Immature natural killer cell (primary cell): ENCODE measurements around the gene CDK14. TPM values are rescaled to one million over a fixed set of nuclear protein-coding genes. Genes with fewer than 3 reads are reported as not detected.

ENCODE experiments used
- DNase-seq, 3 donors: peaks; one replicate each; pipeline ENCODE4 v3.0.0; 2022; ENCODE audit warnings: mixed read lengths in 1 of 3
- H3K27ac Mint-ChIP-seq, 6 donors: one replicate each; pipeline ENCODE4 v1.8.0; 2020; ENCODE audit warnings: mixed read lengths in 6 of 6, mild to moderate bottlenecking in 5 of 6, inconsistent platforms in 4 of 6, moderate library complexity in 3 of 6
- H3K27me3 Mint-ChIP-seq, 3 donors: one replicate each; pipeline ENCODE4 v1.8.0; 2020 to 2021; ENCODE audit warnings: low read depth in 3 of 3, mild to moderate bottlenecking in 3 of 3, mixed read lengths in 3 of 3, moderate library complexity in 3 of 3, inconsistent platforms in 1 of 3
- H3K36me3 Mint-ChIP-seq, 3 donors: one replicate each; pipeline ENCODE4 v1.8.0; 2020; ENCODE audit warnings: mixed read lengths in 3 of 3, inconsistent platforms in 2 of 3, mild to moderate bottlenecking in 2 of 3
- H3K4me1 Mint-ChIP-seq, 2 donors: one replicate each; pipeline ENCODE4 v1.8.0; 2020; ENCODE audit warnings: inconsistent platforms in 2 of 2, mild to moderate bottlenecking in 2 of 2, mixed read lengths in 2 of 2, moderate library complexity in 1 of 2
- H3K4me3 Mint-ChIP-seq, 5 donors: one replicate each; pipeline ENCODE4 v1.8.0; 2020; ENCODE audit warnings: mild to moderate bottlenecking in 5 of 5, mixed read lengths in 5 of 5, inconsistent platforms in 3 of 5, moderate library complexity in 3 of 5
- H3K9me3 Mint-ChIP-seq, 6 donors: one replicate each; pipeline ENCODE4 v1.8.0; 2020; ENCODE audit warnings: mild to moderate bottlenecking in 6 of 6, mixed read lengths in 6 of 6, inconsistent platforms in 4 of 6, moderate library complexity in 3 of 6
- polyA plus RNA-seq, 3 donors: library from polyadenylated mRNA; unstranded; fragments of 300-500 nt; fragmentation: Illumina TruSeq; gene quantifications; one replicate each; pipeline ENCODE4 v1.2.3, GENCODE V29; 2021

Gene CDK14
- under 1 TPM in 1 of 3 donors, not detected in 2; 0.22 TPM for polyA plus RNA-seq

DNA sequence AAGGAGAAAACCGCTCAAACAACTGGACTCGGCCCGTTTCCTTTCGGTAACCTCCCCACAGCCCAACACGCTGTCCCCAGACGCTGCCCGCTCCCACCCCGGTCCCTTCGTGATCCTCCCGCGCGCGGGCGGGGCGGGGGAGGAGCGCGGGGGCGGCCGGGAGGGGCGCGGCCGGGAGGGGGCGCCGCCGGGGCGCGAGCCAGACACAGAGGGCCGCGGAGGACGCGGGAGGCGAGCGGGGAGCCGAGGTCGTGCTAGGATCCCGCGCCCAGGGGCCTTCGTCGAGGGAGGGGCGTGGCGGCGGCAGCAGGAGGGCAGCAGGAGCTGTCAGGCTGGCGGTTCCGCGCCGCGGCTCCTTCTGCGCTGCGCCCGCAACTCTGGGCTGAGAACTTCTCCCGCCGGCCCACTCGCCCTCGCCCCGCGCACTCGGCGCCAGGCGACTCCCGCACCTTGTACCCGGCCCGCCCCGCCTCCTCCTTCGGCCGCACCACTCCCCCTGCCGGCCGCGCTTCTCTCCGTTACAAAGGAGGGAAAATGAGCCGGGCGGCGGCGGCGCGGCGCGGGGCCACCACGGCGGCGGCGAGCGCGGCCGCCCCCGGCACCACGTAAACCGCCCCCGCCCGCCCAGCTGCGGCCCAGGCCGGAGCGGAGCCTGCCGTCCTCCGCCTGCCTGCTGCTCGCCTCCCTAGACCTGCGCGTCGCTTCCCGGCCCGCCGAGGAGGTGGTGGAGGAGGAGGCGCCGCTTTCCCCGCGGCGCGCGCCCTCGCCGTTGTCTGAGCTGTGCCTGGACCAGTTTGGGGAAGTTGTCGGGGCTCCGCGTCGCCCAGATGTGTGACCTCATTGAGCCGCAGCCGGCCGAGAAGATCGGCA lies at the start of gene CDK14:
Gene CDK14 (plus strand): TSS at position 521 of the 870 bp plus-strand sequence. CDS start 307 bp downstream, at position 828.
- DNase-seq = peak; percentile 0 to 9 (median 2)
- H3K9me3 Mint-ChIP-seq = peaks cover 0 to 16% (median under 1%) of the 10 kb centered on the region in 6 donors
- no peaks in the 10 kb centered on the region for H3K36me3 Mint-ChIP-seq
- peaks cover 14 to 19% of the 10 kb centered on the region in 2 donors for H3K4me1 Mint-ChIP-seq
- H3K4me3 Mint-ChIP-seq = peak within 1 kb of the TSS; percentile 65 to 72 (median 67)
- peaks cover 3 to 25% (median 10%) of the 10 kb centered on the region in 3 donors for H3K27me3 Mint-ChIP-seq
- no peak within 1 kb of the TSS for H3K27ac Mint-ChIP-seq

DNA sequence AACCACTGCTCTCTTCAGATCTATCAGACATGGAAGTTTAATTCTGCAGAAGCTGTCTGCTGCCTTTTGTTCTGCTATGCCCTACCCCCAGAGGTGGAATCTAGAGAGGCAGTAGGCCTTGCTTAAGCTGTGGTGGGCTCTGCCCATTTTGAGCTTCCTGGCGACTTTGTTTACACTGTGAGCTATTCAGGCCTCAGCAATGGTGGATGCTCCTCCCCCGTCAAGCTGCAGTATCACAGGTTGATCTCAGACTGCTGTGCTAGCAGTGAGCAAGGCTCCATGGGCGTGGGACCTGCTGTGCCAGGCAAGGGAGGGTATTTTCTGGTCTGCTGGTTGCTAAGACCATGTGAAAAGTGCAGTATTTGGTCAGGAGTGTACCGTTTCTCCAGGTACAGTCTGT lies 45.1 kb upstream of the CDK14 start:
- no peak overlapping the region for H3K4me3 Mint-ChIP-seq
- H3K36me3 Mint-ChIP-seq = no peaks in the 10 kb centered on the region
- peaks cover 0 to 2% (median 1%) of the 10 kb centered on the region in 3 donors for H3K27me3 Mint-ChIP-seq
- H3K27ac Mint-ChIP-seq = no peak overlapping the region
- DNase-seq = no peak
- H3K9me3 Mint-ChIP-seq = peaks cover 2 to 9% (median 3%) of the 10 kb centered on the region in 6 donors
- no peaks in the 10 kb centered on the region for H3K4me1 Mint-ChIP-seq

DNA sequence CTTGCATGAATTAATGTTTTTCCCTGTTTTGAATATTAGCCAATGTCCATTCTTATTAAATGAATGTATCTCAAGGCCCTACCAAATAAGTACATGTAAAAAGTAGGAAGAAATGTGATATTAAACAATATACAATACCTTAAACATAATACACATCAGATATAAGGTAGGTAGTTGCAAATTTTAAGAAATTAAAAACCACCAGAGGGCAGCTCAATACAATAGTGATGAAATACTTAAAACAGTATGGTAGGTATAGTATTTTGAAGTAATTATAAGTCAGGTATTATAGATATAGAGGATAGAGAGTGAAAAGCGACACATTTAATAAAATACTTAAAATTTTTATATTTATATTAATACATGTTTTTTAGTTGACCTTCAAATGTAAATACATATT lies 43.6 kb upstream of the CDK14 start:
- Mint-ChIP-seq H3K27me3 (peaks cover under 1 to 3% (median 2%) of the 10 kb centered on the region in 3 donors), H3K9me3 (peaks cover 2 to 12% (median 3%) of the 10 kb centered on the region in 6 donors), H3K4me3 (no peak overlapping the region), H3K36me3 (no peaks in the 10 kb centered on the region), H3K27ac (no peak overlapping the region), H3K4me1 (no peaks in the 10 kb centered on the region)
- DNase-seq = no peak

DNA sequence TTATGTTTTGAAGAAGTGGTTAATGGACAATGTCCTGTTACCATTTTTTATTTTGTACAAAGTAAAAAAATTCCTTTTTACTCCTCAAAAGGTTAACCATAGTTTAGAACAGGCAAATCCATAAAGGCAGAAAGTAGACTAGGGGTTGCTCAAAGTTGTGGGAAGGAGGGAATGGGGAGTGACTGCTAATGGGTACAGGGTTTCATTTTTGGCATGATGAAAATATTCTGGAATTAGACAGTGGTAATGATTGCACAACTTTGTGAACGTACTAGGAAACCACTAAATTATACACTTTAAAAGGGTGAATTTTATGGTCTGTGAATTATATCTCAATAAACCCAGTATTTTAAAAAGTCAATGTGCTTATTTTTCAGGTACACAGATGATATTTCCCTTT lies 35.4 kb upstream of the CDK14 start:
- Mint-ChIP-seq H3K36me3 (no peaks in the 10 kb centered on the region), H3K27ac (no peak overlapping the region), H3K9me3 (peaks cover 0 to 7% (median 2%) of the 10 kb centered on the region in 6 donors), H3K4me3 (no peak overlapping the region), H3K4me1 (no peaks in the 10 kb centered on the region), H3K27me3 (peaks cover 1 to 3% (median 1%) of the 10 kb centered on the region in 3 donors)
- DNase-seq = no peak

DNA sequence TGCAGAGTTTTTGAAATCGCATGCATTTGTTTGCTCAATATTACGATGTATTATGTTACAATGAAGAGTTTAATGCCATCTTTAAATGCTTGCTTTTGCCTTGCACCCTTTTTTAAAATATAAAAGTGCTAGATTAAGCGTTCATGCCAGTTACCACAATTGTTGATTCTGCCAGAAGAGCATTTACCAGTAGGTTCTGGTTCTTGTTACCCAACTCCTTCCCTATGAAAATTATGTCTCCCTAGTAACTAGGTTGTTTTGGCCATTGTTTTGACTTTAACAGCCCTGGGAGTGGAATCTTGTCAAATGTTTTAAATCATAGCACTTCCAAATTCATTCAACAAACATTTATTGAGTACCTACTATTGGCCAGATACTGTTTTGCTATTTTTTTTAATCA lies 32.8 kb upstream of the CDK14 start:
- DNase-seq = no peak
- Mint-ChIP-seq H3K27ac (no peak overlapping the region), H3K4me1 (no peaks in the 10 kb centered on the region), H3K36me3 (no peaks in the 10 kb centered on the region), H3K4me3 (no peak overlapping the region), H3K9me3 (peaks cover 0 to 9% (median under 1%) of the 10 kb centered on the region in 6 donors), H3K27me3 (peaks cover 0 to 2% (median 1%) of the 10 kb centered on the region in 3 donors)

DNA sequence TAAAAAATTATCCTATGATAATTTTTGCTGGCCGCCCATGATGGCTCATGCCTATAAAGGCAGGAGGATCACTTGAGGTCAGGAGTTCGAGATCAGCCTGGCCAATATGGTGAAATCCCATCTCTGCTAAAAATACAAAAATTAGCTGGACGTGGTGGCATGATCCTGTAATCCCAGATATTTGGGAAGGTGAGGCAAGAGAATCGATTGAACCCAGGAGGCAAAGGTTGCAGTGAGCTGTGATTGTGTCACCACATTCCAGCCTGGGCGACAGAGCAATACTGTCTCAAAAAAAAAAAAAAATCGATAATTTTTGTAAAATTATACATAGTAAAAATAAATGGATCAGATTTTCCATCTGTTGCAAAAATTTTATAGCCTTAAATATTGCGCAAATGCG lies 31.7 kb upstream of the CDK14 start:
- DNase-seq = no peak
- Mint-ChIP-seq H3K36me3 (no peaks in the 10 kb centered on the region), H3K27ac (no peak overlapping the region), H3K9me3 (peaks cover 0 to 9% (median under 1%) of the 10 kb centered on the region in 6 donors), H3K4me3 (no peak overlapping the region), H3K27me3 (peaks cover 0 to 2% (median 1%) of the 10 kb centered on the region in 3 donors), H3K4me1 (no peaks in the 10 kb centered on the region)

DNA sequence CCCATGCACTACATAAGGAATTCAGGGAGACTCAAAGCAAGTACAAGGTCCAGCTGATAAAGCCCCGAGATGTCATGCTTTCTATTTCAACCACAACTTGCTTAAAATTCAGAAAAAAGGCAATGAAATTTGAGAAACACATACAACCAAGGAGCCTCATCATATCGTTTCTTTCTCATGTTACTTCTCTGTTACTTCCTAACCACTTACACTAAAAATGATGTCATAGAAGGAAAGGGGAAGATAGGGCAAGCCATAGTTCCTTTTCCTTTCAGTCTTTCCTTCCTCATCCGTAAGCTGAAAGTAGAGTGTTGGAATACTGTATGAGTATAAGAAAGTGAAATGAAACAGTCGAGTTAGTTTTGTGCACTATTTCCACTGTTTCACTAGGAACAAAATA lies 27.9 kb upstream of the CDK14 start:
- no peak overlapping the region for H3K4me3 Mint-ChIP-seq
- no peak overlapping the region for H3K27ac Mint-ChIP-seq
- no peak for DNase-seq
- H3K36me3 Mint-ChIP-seq = no peaks in the 10 kb centered on the region
- H3K9me3 Mint-ChIP-seq = peaks cover 0 to 2% (median 0%) of the 10 kb centered on the region in 6 donors
- peaks cover 0 to 1% (median 0%) of the 10 kb centered on the region in 3 donors for H3K27me3 Mint-ChIP-seq
- no peaks in the 10 kb centered on the region for H3K4me1 Mint-ChIP-seq

DNA sequence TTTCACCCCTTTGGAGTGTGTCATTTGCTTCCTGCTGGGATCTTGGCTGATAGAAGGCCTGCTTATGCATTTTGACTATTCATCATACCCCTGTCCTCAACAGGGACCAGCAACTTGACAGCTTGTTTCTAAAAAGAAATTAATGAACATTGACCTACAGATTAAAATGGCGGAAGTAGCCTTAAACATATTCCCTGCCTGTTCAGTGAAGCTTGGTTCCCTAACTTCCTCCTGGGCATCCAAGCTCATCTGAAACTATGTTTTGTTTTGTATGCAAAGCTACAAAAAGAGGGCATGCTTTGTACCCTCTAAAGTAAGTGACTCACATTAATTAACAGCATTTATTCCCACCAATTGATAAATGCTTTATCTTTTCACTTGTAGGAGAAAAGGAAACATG lies 26.8 kb upstream of the CDK14 start:
- H3K36me3 Mint-ChIP-seq = no peaks in the 10 kb centered on the region
- DNase-seq = no peak
- H3K9me3 Mint-ChIP-seq = peaks cover 0 to 2% (median 0%) of the 10 kb centered on the region in 6 donors
- no peak overlapping the region for H3K4me3 Mint-ChIP-seq
- no peak overlapping the region for H3K27ac Mint-ChIP-seq
- H3K4me1 Mint-ChIP-seq = no peaks in the 10 kb centered on the region
- peaks cover 0 to 1% (median 0%) of the 10 kb centered on the region in 3 donors for H3K27me3 Mint-ChIP-seq

DNA sequence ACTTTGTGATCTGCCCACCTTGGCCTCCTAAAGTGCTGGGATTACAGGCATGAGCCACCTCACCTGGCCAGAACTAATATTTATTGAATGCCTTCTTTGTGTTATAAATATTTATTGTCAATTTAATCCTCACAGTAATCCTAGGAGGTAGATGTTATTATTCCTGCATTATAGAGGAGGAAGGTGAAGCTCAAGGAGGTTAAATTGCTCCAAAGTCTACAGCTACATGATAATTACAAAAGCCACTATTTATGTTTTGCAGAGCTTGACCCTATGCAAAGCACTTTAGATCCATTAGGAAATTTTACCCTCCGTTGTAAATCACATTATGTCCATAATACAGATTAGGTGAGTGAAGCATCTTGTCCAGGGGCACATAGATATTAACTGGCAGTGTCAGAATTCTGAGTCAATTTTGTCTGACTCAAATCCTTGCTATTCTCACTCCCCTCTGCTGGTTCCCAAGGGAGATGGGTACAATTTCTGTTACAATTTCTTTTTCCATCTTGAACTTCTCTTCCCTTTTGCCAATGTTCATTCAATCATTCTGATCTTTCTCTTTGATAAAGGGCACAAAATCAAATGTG lies 25.7 kb upstream of the CDK14 start:
- Mint-ChIP-seq H3K27me3 (peaks cover 0 to 1% (median 0%) of the 10 kb centered on the region in 3 donors), H3K36me3 (no peaks in the 10 kb centered on the region), H3K9me3 (peaks cover 0 to 2% (median 0%) of the 10 kb centered on the region in 6 donors), H3K4me1 (no peaks in the 10 kb centered on the region), H3K27ac (no peak overlapping the region), H3K4me3 (no peak overlapping the region)
- no peak for DNase-seq

DNA sequence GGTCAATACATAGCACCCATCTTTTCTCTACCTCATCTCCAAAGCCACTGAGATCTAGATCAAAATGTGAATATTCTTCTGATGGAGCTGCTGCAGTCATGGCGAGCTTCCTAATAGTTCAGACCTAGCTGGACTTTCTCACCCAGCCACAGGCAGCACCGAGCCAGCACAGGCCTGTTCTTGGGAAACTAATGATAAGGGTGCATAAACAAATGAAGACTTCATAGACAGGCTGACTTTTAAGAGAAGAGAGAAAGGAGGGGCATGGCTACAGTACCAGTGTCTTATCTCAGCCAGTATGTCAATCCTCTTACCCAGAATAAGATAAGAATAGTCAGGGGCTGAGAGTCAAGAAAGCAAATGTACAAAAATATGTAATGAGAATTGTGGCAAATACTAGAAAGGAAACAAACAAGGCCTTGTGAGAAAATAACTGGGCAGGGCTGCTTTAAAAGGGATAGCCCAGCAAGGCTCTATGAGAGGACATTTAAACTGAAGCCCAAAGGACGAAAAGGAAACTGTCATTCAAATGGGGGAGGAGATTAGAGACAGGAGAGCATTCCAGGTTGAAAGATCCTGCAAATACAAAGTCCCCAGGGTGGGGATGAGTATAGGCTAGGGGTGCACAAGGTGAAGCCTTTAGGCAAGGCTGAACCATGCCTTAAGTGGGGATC lies 21.8 kb upstream of the CDK14 start:
- Mint-ChIP-seq H3K4me1 (no peaks in the 10 kb centered on the region), H3K9me3 (no peaks in the 10 kb centered on the region), H3K27me3 (no peaks in the 10 kb centered on the region)

DNA sequence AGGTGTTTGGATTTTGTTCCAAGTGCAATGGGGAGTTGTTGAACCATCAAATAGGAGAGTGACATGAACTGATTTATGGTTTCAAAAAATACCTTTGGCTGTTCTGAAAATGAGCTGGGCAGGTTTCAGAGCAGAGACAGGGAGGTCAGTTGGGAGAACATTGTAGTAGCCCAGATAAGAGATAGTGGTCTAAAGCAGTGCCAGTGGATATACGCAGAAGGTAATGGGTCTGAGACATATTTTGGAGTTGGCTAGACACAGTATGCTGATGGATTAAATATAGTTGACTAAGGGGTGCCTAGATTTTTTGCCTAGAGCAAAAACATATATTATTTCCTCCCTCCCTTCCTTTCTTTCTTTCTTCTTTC lies 21.3 kb upstream of the CDK14 start:
- no peaks in the 10 kb centered on the region for H3K9me3 Mint-ChIP-seq
- H3K27ac Mint-ChIP-seq = no peak overlapping the region
- H3K36me3 Mint-ChIP-seq = no peaks in the 10 kb centered on the region
- no peaks in the 10 kb centered on the region for H3K4me1 Mint-ChIP-seq
- no peak for DNase-seq
- H3K27me3 Mint-ChIP-seq = no peaks in the 10 kb centered on the region
- no peak overlapping the region for H3K4me3 Mint-ChIP-seq

More for the DNA sequence above, 21.8 kb upstream of the CDK14 start:
- Mint-ChIP-seq H3K36me3 (no peaks in the 10 kb centered on the region), H3K4me3 (no peak overlapping the region), H3K27ac (no peak overlapping the region)
- DNase-seq = no peak

DNA sequence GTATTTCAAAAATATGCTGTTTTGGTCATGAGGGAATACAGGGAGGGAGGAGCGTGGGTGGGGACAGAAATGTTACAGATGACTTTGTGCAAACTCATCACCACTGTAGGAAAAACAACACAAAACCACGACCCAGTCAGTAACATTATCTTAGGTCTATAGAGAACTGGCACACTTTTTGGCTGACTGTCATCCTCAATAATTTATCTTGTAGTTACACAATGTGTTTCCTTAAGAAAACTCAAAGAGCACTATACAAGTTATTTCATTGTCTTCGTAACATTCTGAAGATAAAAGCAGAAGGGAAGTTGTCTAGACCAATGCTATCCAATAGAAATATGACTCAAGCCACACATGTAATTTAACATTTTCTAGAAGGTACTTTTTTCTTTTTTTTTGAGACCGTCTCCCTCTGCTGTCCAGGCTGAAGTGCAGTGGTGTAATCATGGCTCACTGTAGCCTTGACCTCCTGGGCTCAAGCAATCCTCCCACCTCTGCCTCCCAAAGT lies 16.9 kb upstream of the CDK14 start:
- Mint-ChIP-seq H3K9me3 (peaks cover 0 to 3% (median 0%) of the 10 kb centered on the region in 6 donors), H3K4me1 (no peaks in the 10 kb centered on the region), H3K36me3 (no peaks in the 10 kb centered on the region), H3K4me3 (no peak overlapping the region), H3K27ac (no peak overlapping the region), H3K27me3 (no peaks in the 10 kb centered on the region)
- DNase-seq = no peak

DNA sequence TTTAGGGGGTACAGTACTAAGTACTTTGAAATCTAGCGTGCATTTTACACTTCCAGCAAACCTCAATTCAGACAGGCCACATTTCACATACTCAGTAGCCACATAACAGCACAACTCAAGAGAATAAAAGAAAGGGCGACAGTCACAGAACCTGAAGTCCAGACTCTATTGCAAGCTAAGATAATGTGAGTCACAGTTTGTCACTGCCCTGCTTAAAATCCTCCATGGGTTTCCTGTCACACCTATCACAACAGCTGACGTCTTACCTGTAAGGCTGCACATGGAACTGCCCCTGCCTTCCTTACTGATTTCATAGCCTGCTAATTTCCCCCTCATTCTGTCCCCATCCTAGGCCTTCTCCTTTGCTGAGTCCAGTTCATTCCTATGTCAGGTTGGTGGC lies 16.1 kb upstream of the CDK14 start:
- no peak for DNase-seq
- Mint-ChIP-seq H3K4me1 (no peaks in the 10 kb centered on the region), H3K9me3 (peaks cover 0 to 6% (median under 1%) of the 10 kb centered on the region in 6 donors), H3K27ac (no peak overlapping the region), H3K4me3 (no peak overlapping the region), H3K27me3 (no peaks in the 10 kb centered on the region), H3K36me3 (no peaks in the 10 kb centered on the region)

DNA sequence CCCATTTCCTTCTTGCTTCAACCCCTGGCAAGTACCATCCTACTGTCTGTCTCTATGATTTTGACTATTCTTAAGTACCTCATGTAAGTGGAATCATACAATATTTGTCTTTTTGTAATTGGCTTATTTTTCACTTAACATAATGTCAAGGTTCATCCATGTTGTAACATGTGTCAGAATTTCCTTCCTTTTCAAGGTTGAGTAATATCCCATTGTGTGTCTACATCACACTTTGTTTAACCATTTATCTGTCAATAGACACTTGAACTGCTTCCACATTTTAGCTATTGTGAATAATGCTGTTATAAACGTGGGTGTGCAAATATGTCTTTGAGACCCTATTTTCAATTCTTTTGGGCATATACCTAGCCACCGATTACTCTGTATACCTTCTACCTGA lies 14.0 kb upstream of the CDK14 start:
- Mint-ChIP-seq H3K27me3 (no peaks in the 10 kb centered on the region), H3K9me3 (peaks cover 0 to 17% (median 3%) of the 10 kb centered on the region in 6 donors), H3K4me1 (no peaks in the 10 kb centered on the region), H3K27ac (no peak overlapping the region), H3K4me3 (no peak overlapping the region), H3K36me3 (no peaks in the 10 kb centered on the region)
- DNase-seq = no peak
